Heart left ventricle (tissue), 13 donors: ENCODE data around the gene TP53TG5.

ENCODE experiments used
- POLR2A ChIP-seq, 2 donors: fragments of 450-650 bp; IDR thresholded peaks; one replicate each; pipeline ENCODE4 v1.6.1; 2017; ENCODE audit warnings: antibody characterized with exemption in 2 of 2, mild to moderate bottlenecking in 2 of 2, moderate library complexity in 2 of 2
- TF ChIP-seq, protein P1 (sequence below), 12 donors: fragments of 200-600 bp; sonication (generic) in 4 of 12; IDR thresholded peaks; one replicate each; pipeline versions ENCODE4 v1.5.0 to v1.8.0; 2018 to 2022; ENCODE audit warnings: antibody characterized with exemption in 12 of 12, mild to moderate bottlenecking in 5 of 12
- donor health status: ischemic (EF 13 %, LVEDD 7.1; RV severe dilation, severe dysfunction).
- donor health status: DM: no; HTN: yes; CAD: no.
- donor health status: DM: no; HTN: no; CAD: no.
- donor health status: ischemic (EF 25% LVEDD 6.9; RV normal size, moderate dysfunction).
- donor health status: ischemic (EF 25% LVEDD 5.7; RV mildly dilated, moderate dysfunction).
- donor health status: ischemic (EF 35%, LVEDD 5.7; RV mildly dilated, moderate dysfunction).
- donor health status: nonischemic (EF 11% LVEDD 7.7; RV severe dilation, severe dysfunction).
- donor health status: DM: yes; HTN: yes; CAD: no.
- donor health status: PGD.
- donor health status: ischemic (EF 29% LVEDD 5.4; RV normal size, mild dysfunction).
- donor health status: nonischemic (EF 23%, LVEDD 6.1; RV moderate dilation, normal function).

DNA sequence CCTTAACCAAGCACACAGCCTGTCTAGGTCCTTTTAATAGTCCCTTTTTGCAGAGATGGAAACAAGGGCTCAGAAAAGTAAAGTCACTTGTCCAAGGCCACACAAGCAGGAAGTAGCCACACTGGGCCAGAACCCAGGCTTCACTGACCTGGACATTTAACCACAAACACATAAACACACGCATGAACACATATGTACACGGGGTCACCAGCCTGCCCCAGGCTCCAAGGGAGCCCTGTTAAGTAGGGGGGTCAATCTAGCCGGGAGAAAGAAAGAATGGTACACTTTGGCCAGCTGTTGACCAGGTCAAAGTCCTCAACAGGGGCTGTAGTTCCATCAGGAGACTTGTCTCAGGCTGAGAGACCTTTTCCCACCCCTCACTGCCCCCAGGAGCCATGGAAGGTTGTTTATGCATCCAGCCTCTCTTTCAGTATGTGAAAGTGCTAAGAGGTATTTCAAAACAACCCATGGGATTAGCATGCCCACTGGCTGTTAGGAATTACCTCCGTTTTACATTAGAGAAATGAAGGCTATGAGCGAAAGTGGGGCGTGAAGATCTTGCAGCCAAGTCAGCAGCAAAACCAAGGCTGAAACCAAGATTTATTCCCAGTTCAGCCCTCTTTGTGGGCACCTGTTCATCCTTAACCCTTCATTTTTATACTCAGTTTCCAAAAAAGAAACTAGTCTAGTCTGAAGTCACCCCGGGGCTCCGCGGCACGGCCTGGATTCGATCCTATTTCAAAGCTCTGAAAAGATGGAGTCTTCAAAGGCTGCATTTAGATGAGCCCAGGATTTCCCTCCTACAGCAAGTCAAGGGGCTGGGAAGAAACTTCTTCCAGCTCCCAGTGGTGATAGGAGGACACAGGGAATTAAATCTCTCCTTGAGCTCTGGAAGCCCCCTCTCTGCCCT lies 39.7 kb downstream of the TP53TG5 start:
- TF ChIP-seq, protein P1, sequence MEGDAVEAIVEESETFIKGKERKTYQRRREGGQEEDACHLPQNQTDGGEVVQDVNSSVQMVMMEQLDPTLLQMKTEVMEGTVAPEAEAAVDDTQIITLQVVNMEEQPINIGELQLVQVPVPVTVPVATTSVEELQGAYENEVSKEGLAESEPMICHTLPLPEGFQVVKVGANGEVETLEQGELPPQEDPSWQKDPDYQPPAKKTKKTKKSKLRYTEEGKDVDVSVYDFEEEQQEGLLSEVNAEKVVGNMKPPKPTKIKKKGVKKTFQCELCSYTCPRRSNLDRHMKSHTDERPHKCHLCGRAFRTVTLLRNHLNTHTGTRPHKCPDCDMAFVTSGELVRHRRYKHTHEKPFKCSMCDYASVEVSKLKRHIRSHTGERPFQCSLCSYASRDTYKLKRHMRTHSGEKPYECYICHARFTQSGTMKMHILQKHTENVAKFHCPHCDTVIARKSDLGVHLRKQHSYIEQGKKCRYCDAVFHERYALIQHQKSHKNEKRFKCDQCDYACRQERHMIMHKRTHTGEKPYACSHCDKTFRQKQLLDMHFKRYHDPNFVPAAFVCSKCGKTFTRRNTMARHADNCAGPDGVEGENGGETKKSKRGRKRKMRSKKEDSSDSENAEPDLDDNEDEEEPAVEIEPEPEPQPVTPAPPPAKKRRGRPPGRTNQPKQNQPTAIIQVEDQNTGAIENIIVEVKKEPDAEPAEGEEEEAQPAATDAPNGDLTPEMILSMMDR (IDR thresholded peaks at IDR 0.05), result no peak
- peak in 1 of 2 donors; percentile 1 for TF ChIP-seq POLR2A (IDR thresholded peaks at IDR 0.05)
